Lower lobe of right lung (tissue), 2 donors: ENCODE data around the gene SPHK1. TPM values are rescaled to one million over a fixed set of nuclear protein-coding genes. Genes with fewer than 3 reads are reported as not detected.

ENCODE experiments used
- ATAC-seq, 2 donors: fragments of 200-7000 bp; cut with Tn5 transposase; one replicate each; pipeline ENCODE4 v1.9.1; 2020 to 2022; ENCODE audit warnings: mild to moderate bottlenecking in 2 of 2, moderate library complexity in 2 of 2
- DNase-seq: peaks from one replicate; pipeline ENCODE4 v3.0.0-alpha.2; 2020
- H3K27ac ChIP-seq: fragments of 200-600 bp; one replicate; pipeline ENCODE4 v1.8.0; 2022
- H3K27me3 ChIP-seq: fragments of 200-600 bp; one replicate; pipeline ENCODE4 v1.8.0; 2022; ENCODE audit warnings: low read depth
- H3K36me3 ChIP-seq: fragments of 200-600 bp; one replicate; pipeline ENCODE4 v1.8.0; 2022; ENCODE audit warnings: mild to moderate bottlenecking
- H3K4me1 ChIP-seq: fragments of 200-600 bp; one replicate; pipeline ENCODE4 v1.8.0; 2022
- H3K4me3 ChIP-seq: fragments of 200-600 bp; one replicate; pipeline ENCODE4 v1.8.0; 2022; ENCODE audit warnings: mild to moderate bottlenecking
- H3K9me3 ChIP-seq: fragments of 200-600 bp; one replicate; pipeline ENCODE4 v1.8.0; 2022
- CTCF ChIP-seq: fragments of 200-600 bp; IDR thresholded peaks from one replicate; pipeline ENCODE4 v1.8.0; 2022; ENCODE audit warnings: antibody characterized with exemption, mild to moderate bottlenecking
- intact Hi-C: fragments of 100-400 bp; cut with DNase I; formaldehyde crosslinking; loops from one replicate; pipeline ENCODE4 v1.11.0; 2022
- total RNA-seq: library from RNA; stranded (reverse); fragmentation: NEBNext Ultra II Directional; extraction: Animal tissue kit (Norgen Biotek cat#: 25700); gene quantifications from one replicate; pipeline ENCODE4 v1.2.1, GENCODE V29; 2021
- donor health status: DM: no; HTN: yes; CAD: no; lungs with severe emphysema.

SPHK1 gene
- total RNA-seq, 1 donor from 2014 or later = 8.2 TPM

- peaks cover 18% of the 10 kb centered on the region for H3K4me1 ChIP-seq
- ATAC-seq (no peak), DNase-seq (no peak)
- no peak for TF ChIP-seq CTCF
- no peaks in the 10 kb centered on the region for H3K36me3 ChIP-seq
- no peaks in the 10 kb centered on the region for H3K9me3 ChIP-seq
- H3K27me3 ChIP-seq = no peaks in the 10 kb centered on the region
- no peak overlapping the region for H3K4me3 ChIP-seq
- no peak overlapping the region for H3K27ac ChIP-seq
- intact Hi-C loops = no loop called here
Measured at GRCh38 chr17:76371656-76372628, 12.5 kb upstream of the SPHK1 start.

GRCh38 chr17:76376318-76377133, 7.9 kb upstream of the SPHK1 start:
- intact Hi-C loops = no loop called here
- no peak for ATAC-seq
- Histone ChIP-seq H3K9me3 (no peaks in the 10 kb centered on the region), H3K27ac (no peak overlapping the region), H3K4me3 (no peak overlapping the region), H3K4me1 (peaks cover 1% of the 10 kb centered on the region), H3K36me3 (no peaks in the 10 kb centered on the region), H3K27me3 (no peaks in the 10 kb centered on the region)
- DNase-seq = no peak
- no peak for TF ChIP-seq CTCF

GRCh38 chr17:76378548-76379274, 5.7 kb upstream of the SPHK1 start:
- DNase-seq (no peak), ATAC-seq (no peak)
- Histone ChIP-seq H3K9me3 (no peaks in the 10 kb centered on the region), H3K4me1 (peaks cover 17% of the 10 kb centered on the region), H3K4me3 (no peak overlapping the region), H3K36me3 (no peaks in the 10 kb centered on the region), H3K27me3 (no peaks in the 10 kb centered on the region), H3K27ac (no peak overlapping the region)
- intact Hi-C loops = no loop called here
- TF ChIP-seq CTCF = no peak

- Histone ChIP-seq H3K4me3 (no peak overlapping the region), H3K36me3 (no peaks in the 10 kb centered on the region), H3K27ac (no peak overlapping the region), H3K9me3 (no peaks in the 10 kb centered on the region), H3K27me3 (no peaks in the 10 kb centered on the region), H3K4me1 (peaks cover 19% of the 10 kb centered on the region)
- no peak for ATAC-seq
- no peak for TF ChIP-seq CTCF
- intact Hi-C loops = no loop called here
- DNase-seq = no peak
Measured at GRCh38 chr17:76379275-76379641, 5.2 kb upstream of the SPHK1 start.

GRCh38 chr17:76379646-76380376, 4.6 kb upstream of the SPHK1 start:
- Histone ChIP-seq H3K4me1 (peaks cover 21% of the 10 kb centered on the region), H3K4me3 (no peak overlapping the region), H3K36me3 (no peaks in the 10 kb centered on the region), H3K9me3 (no peaks in the 10 kb centered on the region), H3K27me3 (no peaks in the 10 kb centered on the region), H3K27ac (no peak overlapping the region)
- intact Hi-C loops = no loop called here
- ATAC-seq = no peak
- no peak for DNase-seq
- TF ChIP-seq CTCF = no peak
